HFFc6 (cell line): ENCODE data around the gene DMBT1. TPM values are rescaled to one million over a fixed set of nuclear protein-coding genes. Genes with fewer than 3 reads are reported as not detected.

Experiments used
- DNase-seq: peaks from one replicate; pipeline ENCODE4 v3.0.0-alpha.2; 2018
- H3K27ac Mint-ChIP-seq: 2 replicates; pipeline ENCODE4 v1.8.0; 2020; ENCODE audit warnings: mild to moderate bottlenecking, mixed read lengths
- H3K27me3 Mint-ChIP-seq: 2 replicates; pipeline ENCODE4 v1.8.0; 2021; ENCODE audit warnings: mild to moderate bottlenecking, moderate library complexity, mixed read lengths; ENCODE audit not compliant: insufficient read depth
- H3K36me3 Mint-ChIP-seq: 2 replicates; pipeline ENCODE4 v1.8.0; 2021; ENCODE audit warnings: low read depth, mixed read lengths
- H3K4me1 Mint-ChIP-seq: 2 replicates; pipeline ENCODE4 v1.8.0; 2020; ENCODE audit warnings: low read depth, mixed read lengths
- H3K4me3 Mint-ChIP-seq: 2 replicates; pipeline ENCODE4 v1.8.0; 2020; ENCODE audit warnings: mild to moderate bottlenecking, moderate library complexity, mixed read lengths
- H3K9me3 Mint-ChIP-seq: 2 replicates; pipeline ENCODE4 v1.8.0; 2020; ENCODE audit warnings: mild to moderate bottlenecking, mixed read lengths
- total RNA-seq, 6 experiments: library from RNA; stranded (reverse); fragmentation: NEBNext Ultra II Directional; extraction: Animal tissue kit (Norgen Biotek cat#: 25700); gene quantifications; 2 replicates in 1 of 6; 3 replicates in 5 of 6; pipeline ENCODE4 v1.2.3, GENCODE V29; 2021
- TF ChIP-seq, protein P1 (sequence below): fragments of 200-600 bp; sonication (generic); IDR thresholded peaks from 2 replicates; pipeline ENCODE4 v1.5.0; 2021; ENCODE audit warnings: antibody characterized with exemption, mild to moderate bottlenecking

The DMBT1 gene
- total RNA-seq, 6 experiments from 2014 or later, result 0.05 to 0.17 (median 0.07) TPM; not detected in 1

DNA sequence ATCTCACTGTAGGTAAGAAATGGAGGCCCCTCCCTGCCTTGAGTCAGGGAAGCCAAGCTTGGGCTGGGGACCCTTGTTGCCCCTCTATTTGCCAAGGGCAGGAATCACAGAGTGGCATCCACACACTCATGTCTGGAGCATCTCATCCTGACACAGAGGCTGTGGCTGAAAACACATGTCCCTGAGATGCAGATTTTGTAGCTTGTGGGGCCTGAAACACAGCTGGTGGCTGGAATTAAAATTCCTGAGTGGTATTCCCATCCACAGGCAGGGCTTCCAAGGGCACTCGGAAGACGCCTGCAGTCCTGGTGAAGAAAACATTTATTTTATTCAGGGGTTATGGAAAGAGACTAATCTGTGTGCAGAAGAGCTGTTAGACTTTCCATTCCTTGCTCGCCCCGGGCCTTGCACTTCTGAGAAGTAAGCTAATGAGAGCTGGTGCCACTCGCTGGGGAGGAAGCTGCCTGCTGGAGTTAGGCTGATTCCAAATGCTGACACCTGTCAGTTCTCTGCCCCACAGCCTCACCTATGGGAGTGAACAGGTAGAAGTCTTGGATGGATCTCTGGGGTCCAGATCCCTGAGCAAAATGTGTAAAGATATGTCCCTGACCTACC lies 103.1 kb downstream of the DMBT1 start:
- Mint-ChIP-seq H3K4me1 (no peaks in the 10 kb centered on the region), H3K36me3 (no peaks in the 10 kb centered on the region), H3K9me3 (peaks cover 18% of the 10 kb centered on the region; the same call in 1 of the 2 replicates), H3K27me3 (peaks cover 4% of the 10 kb centered on the region), H3K27ac (no peak overlapping the region), H3K4me3 (no peak overlapping the region)
- TF ChIP-seq, protein P1, sequence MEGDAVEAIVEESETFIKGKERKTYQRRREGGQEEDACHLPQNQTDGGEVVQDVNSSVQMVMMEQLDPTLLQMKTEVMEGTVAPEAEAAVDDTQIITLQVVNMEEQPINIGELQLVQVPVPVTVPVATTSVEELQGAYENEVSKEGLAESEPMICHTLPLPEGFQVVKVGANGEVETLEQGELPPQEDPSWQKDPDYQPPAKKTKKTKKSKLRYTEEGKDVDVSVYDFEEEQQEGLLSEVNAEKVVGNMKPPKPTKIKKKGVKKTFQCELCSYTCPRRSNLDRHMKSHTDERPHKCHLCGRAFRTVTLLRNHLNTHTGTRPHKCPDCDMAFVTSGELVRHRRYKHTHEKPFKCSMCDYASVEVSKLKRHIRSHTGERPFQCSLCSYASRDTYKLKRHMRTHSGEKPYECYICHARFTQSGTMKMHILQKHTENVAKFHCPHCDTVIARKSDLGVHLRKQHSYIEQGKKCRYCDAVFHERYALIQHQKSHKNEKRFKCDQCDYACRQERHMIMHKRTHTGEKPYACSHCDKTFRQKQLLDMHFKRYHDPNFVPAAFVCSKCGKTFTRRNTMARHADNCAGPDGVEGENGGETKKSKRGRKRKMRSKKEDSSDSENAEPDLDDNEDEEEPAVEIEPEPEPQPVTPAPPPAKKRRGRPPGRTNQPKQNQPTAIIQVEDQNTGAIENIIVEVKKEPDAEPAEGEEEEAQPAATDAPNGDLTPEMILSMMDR, result no peak
- DNase-seq, result no peak

DNA sequence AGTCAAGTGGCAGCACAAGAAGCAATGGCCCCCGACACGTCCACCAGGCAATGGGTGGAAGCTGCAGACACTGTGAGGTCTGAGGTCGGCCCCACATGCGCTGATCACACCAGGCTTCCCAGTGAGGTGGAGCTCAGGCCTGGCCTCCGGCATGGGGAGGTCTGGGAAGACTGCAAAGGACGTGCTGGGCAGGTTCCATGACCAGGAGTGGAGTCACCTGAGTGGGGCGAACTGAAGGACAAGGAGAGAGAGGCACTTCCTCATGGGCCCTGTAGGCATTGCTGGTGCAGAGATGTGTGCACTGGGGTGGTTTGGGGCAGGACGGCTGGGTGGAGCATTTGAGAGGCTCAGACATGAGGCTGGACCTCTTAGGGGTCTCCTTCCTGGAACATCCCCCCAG lies 103.9 kb downstream of the DMBT1 start:
- Mint-ChIP-seq H3K36me3 (no peaks in the 10 kb centered on the region), H3K9me3 (peaks cover 18% of the 10 kb centered on the region; the same call in 1 of the 2 replicates), H3K4me1 (no peaks in the 10 kb centered on the region), H3K4me3 (no peak overlapping the region), H3K27ac (no peak overlapping the region), H3K27me3 (peaks cover 1% of the 10 kb centered on the region)
- TF ChIP-seq, protein P1, result no peak
- DNase-seq, result no peak

DNA sequence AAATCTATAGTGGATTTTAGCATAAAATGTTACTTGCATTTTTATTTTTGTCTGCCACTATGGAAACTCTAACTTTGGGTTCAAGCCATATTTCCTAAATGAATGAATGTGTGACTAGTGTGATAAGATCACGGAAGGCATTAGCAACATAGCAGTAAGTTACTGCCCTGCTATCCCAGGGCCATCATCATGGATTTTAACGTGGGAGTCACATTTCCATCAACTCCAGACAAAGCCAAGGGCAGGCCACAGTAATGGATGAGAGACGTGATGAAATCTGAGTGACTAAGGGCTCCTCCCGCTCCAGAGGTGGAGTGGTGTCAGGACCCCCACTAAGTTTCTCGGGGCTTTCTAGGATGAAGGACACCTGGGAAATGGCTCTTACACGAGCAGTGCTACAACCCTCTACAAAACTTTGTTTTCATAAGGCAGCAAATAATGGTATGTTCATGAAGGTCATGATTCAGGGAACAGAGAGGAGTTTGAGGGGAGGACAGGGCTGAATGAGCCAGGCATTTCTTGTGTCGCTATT lies 104.8 kb downstream of the DMBT1 start:
- no peak overlapping the region for H3K27ac Mint-ChIP-seq
- no peak overlapping the region for H3K4me3 Mint-ChIP-seq
- H3K4me1 Mint-ChIP-seq, result no peaks in the 10 kb centered on the region
- TF ChIP-seq, protein P1, result no peak
- H3K36me3 Mint-ChIP-seq, result no peaks in the 10 kb centered on the region
- peaks cover 18% of the 10 kb centered on the region; the same call in 1 of the 2 replicates for H3K9me3 Mint-ChIP-seq
- H3K27me3 Mint-ChIP-seq, result peaks cover 1% of the 10 kb centered on the region
- no peak for DNase-seq

DNA sequence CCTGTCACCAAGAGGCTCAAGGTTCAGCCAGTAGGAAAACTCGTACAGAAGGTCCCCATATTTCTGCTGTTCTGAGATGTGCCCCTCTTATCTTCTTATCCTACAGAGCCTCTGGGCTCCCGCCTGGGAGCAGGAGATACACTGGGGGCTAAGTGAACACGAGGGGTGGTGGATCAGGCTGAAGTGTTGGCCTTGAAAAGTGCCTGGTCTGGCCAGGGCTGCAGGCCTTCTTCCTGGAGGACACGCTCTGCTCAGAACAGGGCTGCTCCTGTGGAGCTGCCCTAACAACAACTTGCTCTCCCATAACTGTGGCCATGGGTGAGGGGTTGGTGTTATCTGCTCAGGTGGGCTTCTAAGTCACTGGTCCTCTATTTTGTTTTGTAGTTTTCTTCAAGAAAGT lies 105.4 kb downstream of the DMBT1 start:
- Mint-ChIP-seq H3K4me1 (no peaks in the 10 kb centered on the region), H3K27me3 (peaks cover 1% of the 10 kb centered on the region), H3K36me3 (no peaks in the 10 kb centered on the region), H3K27ac (no peak overlapping the region), H3K9me3 (peaks cover 18% of the 10 kb centered on the region; the same call in 1 of the 2 replicates), H3K4me3 (no peak overlapping the region)
- TF ChIP-seq, protein P1, result no peak
- DNase-seq, result no peak

DNA sequence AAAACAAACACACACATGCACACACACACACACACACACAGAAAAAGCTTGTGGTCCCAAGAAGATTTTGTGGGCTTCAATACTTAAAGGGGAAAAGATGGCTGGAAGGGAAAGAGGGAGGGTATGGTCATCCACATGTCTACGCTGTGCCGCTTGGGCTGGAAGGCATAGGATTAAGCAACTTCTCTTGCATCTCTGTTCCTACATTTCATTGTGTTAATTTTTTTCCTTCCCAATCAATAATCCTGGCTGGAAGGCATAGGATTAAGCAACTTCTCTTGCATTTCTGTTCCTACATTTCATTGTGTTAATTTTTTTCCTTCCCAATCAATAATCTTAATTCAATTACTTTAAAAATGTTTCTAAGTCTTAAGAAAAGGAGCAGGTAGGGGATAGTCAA lies 108.5 kb downstream of the DMBT1 start:
- no peaks in the 10 kb centered on the region for H3K4me1 Mint-ChIP-seq
- peaks cover 1% of the 10 kb centered on the region; the same call in 1 of the 2 replicates for H3K27me3 Mint-ChIP-seq
- TF ChIP-seq, protein P1, result no peak

More for the DNA sequence above, 108.5 kb downstream of the DMBT1 start:
- Mint-ChIP-seq H3K9me3 (peaks cover 7% of the 10 kb centered on the region; the same call in 1 of the 2 replicates), H3K36me3 (no peaks in the 10 kb centered on the region), H3K4me3 (no peak overlapping the region), H3K27ac (no peak overlapping the region)
- no peak for DNase-seq
